AG10803 (cell line): ENCODE measurements around the gene ADGRF5.

ENCODE experiments used
- DNase-seq: peaks from one replicate; pipeline ENCODE4 v3.0.0; 2010; ENCODE audit warnings: low read depth
- H3K4me3 ChIP-seq: 2 replicates; pipeline ENCODE4 v1.5.1; 2011; ENCODE audit warnings: mild to moderate bottlenecking, low read length, control low read depth
- CTCF ChIP-seq: conservative IDR thresholded peaks from 2 replicates; pipeline ENCODE4 v1.5.1; 2011; ENCODE audit warnings: mild to moderate bottlenecking, low read length, control low read depth, inconsistent platforms

Gene ADGRF5

GRCh38 chr6:46917002-46917545, 4.7 kb downstream of the ADGRF5 start:
- TF ChIP-seq CTCF: no peak
- no peak overlapping the region for H3K4me3 ChIP-seq
- no peak for DNase-seq

- DNase-seq: no peak
- no peak for TF ChIP-seq CTCF
- H3K4me3 ChIP-seq: no peak overlapping the region
These were observed 5.9 kb downstream of the ADGRF5 start for GRCh38 chr6:46915866-46916265.

GRCh38 chr6:46915380-46915779, 6.4 kb downstream of the ADGRF5 start:
- no peak overlapping the region for H3K4me3 ChIP-seq
- no peak for TF ChIP-seq CTCF
- no peak for DNase-seq

- no peak for TF ChIP-seq CTCF
- no peak overlapping the region for H3K4me3 ChIP-seq
- no peak for DNase-seq
These were observed 7.4 kb downstream of the ADGRF5 start for GRCh38 chr6:46914279-46914810.

GRCh38 chr6:46909371-46909770, 12.4 kb downstream of the ADGRF5 start:
- DNase-seq: no peak
- no peak for TF ChIP-seq CTCF
- H3K4me3 ChIP-seq: no peak overlapping the region

GRCh38 chr6:46906776-46907175, 15.0 kb downstream of the ADGRF5 start:
- TF ChIP-seq CTCF: no peak

GRCh38 chr6:46904117-46904516, 17.6 kb downstream of the ADGRF5 start:
- H3K4me3 ChIP-seq: no peak overlapping the region
- TF ChIP-seq CTCF: no peak
- DNase-seq: no peak

More at GRCh38 chr6:46906776-46907175, 15.0 kb downstream of the ADGRF5 start:
- no peak overlapping the region for H3K4me3 ChIP-seq
- no peak for DNase-seq
